ENCODE results near the gene C1R.

Gene C1R

GRCh38 chr12:7128681-7129286 is 36.5 kb upstream of the C1R start, which contains the start of gene RBP5:
TSS of gene RBP5 (minus strand) at chr12:7128889. CDS start at chr12:7128775, 114 bp downstream.
- DNase-seq (ENCODE audit: low read depth): no peak
- H3K4me3 ChIP-seq (ENCODE audit: control insufficient read depth, low read depth, low read length): peak within 1 kb of the TSS; percentile 56
- TF ChIP-seq, protein P1, sequence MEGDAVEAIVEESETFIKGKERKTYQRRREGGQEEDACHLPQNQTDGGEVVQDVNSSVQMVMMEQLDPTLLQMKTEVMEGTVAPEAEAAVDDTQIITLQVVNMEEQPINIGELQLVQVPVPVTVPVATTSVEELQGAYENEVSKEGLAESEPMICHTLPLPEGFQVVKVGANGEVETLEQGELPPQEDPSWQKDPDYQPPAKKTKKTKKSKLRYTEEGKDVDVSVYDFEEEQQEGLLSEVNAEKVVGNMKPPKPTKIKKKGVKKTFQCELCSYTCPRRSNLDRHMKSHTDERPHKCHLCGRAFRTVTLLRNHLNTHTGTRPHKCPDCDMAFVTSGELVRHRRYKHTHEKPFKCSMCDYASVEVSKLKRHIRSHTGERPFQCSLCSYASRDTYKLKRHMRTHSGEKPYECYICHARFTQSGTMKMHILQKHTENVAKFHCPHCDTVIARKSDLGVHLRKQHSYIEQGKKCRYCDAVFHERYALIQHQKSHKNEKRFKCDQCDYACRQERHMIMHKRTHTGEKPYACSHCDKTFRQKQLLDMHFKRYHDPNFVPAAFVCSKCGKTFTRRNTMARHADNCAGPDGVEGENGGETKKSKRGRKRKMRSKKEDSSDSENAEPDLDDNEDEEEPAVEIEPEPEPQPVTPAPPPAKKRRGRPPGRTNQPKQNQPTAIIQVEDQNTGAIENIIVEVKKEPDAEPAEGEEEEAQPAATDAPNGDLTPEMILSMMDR (IDR thresholded peaks at IDR 0.05; ENCODE audit: control insufficient read depth, insufficient read depth, low read depth, low read length, missing control alignments): no peak

DNA sequence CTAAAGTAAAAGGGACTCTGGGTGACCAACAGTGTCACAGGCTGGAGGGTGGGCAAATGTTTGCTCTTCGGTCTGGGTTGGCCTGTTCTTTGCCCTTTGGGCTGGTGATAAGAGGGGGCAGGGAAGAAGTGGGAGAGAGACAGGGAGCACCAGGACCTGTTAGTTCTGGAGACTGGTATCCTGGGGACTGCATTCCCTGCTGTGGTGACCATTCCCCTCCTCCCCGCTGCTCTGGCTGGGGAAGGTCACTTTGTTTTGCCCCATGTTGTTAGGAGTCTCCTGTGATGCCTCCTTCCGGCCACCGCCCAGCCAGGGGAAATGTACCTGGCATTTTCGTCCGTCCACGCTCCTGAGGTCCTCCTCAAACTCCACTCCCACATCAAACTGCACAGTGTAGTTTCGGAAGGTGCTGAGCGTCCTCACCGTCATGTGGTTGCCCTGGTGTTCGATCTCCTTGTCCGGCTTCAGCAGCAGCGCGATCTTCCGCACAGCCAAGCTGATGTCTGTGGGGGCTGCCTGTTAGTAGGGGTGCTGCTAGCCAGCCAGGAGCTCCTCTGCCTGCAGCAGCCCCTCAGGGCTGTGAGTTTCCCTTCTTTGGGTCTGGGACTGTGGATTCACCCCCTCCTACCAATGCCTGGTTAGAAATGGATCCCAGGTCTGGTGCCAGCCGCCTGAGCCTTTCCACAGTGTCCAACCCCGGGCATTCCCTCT is 35.8 kb upstream of the C1R start:
- TF ChIP-seq, protein P1 (IDR thresholded peaks at IDR 0.05; ENCODE audit: control insufficient read depth, insufficient read depth, low read depth, low read length, missing control alignments): no peak
- H3K4me3 ChIP-seq (ENCODE audit: control insufficient read depth, low read depth, low read length): no peak overlapping the region
- DNase-seq (ENCODE audit: low read depth): no peak

GRCh38 chr12:7125632-7126227 is 33.5 kb upstream of the C1R start:
- DNase-seq (ENCODE audit: low read depth): no peak
- no peak overlapping the region for H3K4me3 ChIP-seq (ENCODE audit: control insufficient read depth, low read depth, low read length)
- TF ChIP-seq, protein P1 (IDR thresholded peaks at IDR 0.05; ENCODE audit: control insufficient read depth, insufficient read depth, low read depth, low read length, missing control alignments): no peak

DNA sequence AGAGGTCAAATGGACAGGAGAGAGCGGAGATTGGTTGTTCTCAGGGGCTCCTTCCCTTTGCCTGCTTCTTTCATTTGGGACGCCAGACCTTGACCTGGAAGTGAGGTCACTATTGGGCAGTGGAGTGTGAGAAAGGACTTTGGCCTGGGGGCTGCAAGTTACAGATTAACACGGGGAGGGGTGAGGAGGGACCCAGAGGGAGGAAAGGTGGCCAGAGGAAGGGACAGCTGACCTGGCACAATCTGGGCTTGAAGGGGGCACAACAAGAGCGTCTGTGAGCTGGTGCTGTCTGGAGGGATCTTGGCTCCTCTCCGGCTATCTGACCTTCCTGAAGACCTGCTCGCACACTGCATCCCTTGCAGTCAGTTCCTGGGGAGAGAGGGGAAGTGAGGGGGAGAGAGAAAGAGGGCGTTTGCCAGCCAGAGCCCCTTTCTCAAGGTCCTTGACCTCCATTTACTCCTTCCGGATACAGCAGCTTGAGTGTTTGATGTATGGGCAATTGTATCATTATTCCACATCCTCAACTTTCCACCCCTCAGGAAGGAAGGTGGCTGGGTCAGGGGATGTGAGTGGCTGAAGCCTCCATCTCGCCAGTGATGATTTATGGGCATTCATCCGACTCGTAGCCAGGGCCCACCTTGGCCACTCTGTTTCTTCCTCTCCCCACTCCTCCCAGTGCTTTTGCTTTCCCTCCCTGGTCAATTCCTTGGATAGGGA is 31.7 kb upstream of the C1R start:
- TF ChIP-seq, protein P1 (IDR thresholded peaks at IDR 0.05; ENCODE audit: control insufficient read depth, insufficient read depth, low read depth, low read length, missing control alignments): no peak
- no peak overlapping the region for H3K4me3 ChIP-seq (ENCODE audit: control insufficient read depth, low read depth, low read length)
- no peak for DNase-seq (ENCODE audit: low read depth)

DNA sequence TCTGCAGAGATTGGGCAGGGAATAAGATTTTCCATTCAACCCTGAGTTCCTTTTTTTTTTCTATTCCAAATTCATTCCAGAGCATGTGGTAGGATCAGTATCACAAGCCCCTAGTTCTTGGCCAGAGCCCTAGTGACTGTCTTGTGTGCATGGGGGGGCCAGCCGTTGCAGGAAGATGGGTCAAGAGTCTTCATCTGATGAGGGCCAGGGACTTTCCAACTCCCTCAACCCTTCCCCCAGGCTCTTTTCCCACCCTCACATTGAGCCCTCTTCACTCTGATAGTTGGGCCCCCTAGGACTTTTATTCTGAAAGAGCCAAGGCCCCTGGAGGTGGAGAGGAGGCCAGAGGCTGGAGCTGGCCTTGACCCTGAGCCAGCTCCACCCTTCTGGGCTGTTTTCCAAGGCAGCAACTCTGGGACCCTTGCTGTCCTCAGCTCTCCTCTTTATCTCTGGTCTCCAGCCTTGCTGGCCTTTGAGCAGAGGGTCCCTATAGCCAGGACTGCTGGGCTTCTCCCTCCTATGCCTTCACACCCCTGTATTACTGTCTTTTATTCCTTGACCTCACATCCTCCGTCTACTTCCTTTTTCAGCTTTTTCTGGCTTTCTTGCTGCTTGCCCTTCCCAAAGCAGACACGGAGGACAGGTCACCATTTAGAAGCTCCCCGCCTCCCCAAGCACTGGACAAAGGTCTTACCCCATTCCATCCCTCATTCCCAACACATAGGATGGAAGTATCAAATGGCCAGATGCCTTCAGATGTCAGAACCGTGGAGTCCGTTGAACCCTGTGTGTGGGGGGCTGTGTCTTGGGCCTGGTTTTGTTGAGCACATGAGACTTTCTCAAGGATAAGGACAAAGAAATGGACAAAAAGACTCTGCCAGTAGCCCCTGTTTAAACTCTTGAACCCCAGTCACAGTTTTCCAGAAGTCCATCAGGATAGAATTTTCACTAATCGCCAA is 30.8 kb upstream of the C1R start:
- DNase-seq (ENCODE audit: low read depth): no peak
- no peak overlapping the region for H3K4me3 ChIP-seq (ENCODE audit: control insufficient read depth, low read depth, low read length)
- TF ChIP-seq, protein P1 (IDR thresholded peaks at IDR 0.05; ENCODE audit: control insufficient read depth, insufficient read depth, low read depth, low read length, missing control alignments): no peak

Measured in AG09309 (cell line).